HG03442 (cell line): ENCODE measurements around the gene MYH9.

Experiments
- ATAC-seq: cut with Tn5 transposase; IDR thresholded peaks from one replicate; pipeline ENCODE4 v1.9.1; 2021; ENCODE audit warnings: mild to moderate bottlenecking, moderate library complexity; ENCODE audit not compliant: unreplicated experiment

The MYH9 gene

GRCh38 chr22:36332623-36333332 lies 55.0 kb downstream of the MYH9 start:
- ATAC-seq = no peak

GRCh38 chr22:36331912-36332622 lies 55.7 kb downstream of the MYH9 start:
- no peak for ATAC-seq

- ATAC-seq = peak; percentile 40
Observed at GRCh38 chr22:36331306-36331911, 56.4 kb downstream of the MYH9 start.

- no peak for ATAC-seq
Observed at GRCh38 chr22:36330655-36331305, 57.0 kb downstream of the MYH9 start.

- ATAC-seq = no peak
Observed at GRCh38 chr22:36330127-36330526, 57.6 kb downstream of the MYH9 start.

- ATAC-seq = no peak
Observed at GRCh38 chr22:36329254-36330078, 58.3 kb downstream of the MYH9 start.

- ATAC-seq = peak; percentile 28
Observed at GRCh38 chr22:36328635-36329253, 59.0 kb downstream of the MYH9 start.

GRCh38 chr22:36327922-36328551 lies 59.7 kb downstream of the MYH9 start:
- ATAC-seq = no peak

- no peak for ATAC-seq
Observed at GRCh38 chr22:36326178-36327161, 61.3 kb downstream of the MYH9 start.

GRCh38 chr22:36325154-36326031 lies 62.4 kb downstream of the MYH9 start:
- no peak for ATAC-seq

GRCh38 chr22:36324414-36324813 lies 63.4 kb downstream of the MYH9 start:
- no peak for ATAC-seq

- ATAC-seq = no peak
Observed at GRCh38 chr22:36323855-36324331, 63.9 kb downstream of the MYH9 start.

GRCh38 chr22:36323182-36323854 lies 64.4 kb downstream of the MYH9 start:
- ATAC-seq = no peak

GRCh38 chr22:36322602-36322915 lies 65.2 kb downstream of the MYH9 start:
- no peak for ATAC-seq

- no peak for ATAC-seq
Observed at GRCh38 chr22:36321797-36322601, 65.8 kb downstream of the MYH9 start.

GRCh38 chr22:36320553-36320952 lies 67.2 kb downstream of the MYH9 start:
- no peak for ATAC-seq
